ENCODE results near the gene CDKN3. TPM values are rescaled to one million over a fixed set of nuclear protein-coding genes. Genes with fewer than 3 reads are reported as not detected.
"Not testable (repeated sequence)": the region's sequence is repeated elsewhere in the genome, so short reads cannot be mapped to it uniquely, and the experiment has no call there.

The CDKN3 gene
- total RNA-seq, 1 experiment from 2014 or later: 62.5 TPM

DNA sequence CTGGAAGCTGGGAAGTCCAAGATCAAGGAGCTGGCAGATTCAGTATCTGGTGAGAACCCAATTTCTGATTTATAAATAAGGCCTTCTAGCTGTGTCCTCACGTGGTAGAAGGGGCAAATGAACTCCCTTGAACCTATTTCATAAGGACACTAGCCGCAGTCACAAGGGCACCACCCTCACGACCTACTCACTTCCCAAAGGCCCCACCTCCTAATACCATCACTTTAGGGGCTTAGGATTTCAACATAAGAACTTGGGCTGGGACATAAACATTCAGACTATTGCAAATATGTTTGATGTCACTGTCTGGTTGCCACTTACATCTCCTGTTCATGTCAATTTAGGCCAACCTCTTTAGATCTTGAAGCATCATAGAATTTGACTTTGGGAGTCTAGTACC is 55.2 kb downstream of the CDKN3 start (continued):
- no peak for TF ChIP-seq EZH2phosphoT487 (IDR thresholded peaks at IDR 0.05; ENCODE audit: borderline replicate concordance)
- TF ChIP-seq, protein P1, sequence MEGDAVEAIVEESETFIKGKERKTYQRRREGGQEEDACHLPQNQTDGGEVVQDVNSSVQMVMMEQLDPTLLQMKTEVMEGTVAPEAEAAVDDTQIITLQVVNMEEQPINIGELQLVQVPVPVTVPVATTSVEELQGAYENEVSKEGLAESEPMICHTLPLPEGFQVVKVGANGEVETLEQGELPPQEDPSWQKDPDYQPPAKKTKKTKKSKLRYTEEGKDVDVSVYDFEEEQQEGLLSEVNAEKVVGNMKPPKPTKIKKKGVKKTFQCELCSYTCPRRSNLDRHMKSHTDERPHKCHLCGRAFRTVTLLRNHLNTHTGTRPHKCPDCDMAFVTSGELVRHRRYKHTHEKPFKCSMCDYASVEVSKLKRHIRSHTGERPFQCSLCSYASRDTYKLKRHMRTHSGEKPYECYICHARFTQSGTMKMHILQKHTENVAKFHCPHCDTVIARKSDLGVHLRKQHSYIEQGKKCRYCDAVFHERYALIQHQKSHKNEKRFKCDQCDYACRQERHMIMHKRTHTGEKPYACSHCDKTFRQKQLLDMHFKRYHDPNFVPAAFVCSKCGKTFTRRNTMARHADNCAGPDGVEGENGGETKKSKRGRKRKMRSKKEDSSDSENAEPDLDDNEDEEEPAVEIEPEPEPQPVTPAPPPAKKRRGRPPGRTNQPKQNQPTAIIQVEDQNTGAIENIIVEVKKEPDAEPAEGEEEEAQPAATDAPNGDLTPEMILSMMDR (IDR thresholded peaks at IDR 0.05 in 2 of 3, conservative IDR thresholded peaks at IDR 0.05 in 1 of 3; ENCODE audit: borderline replicate concordance in 1 of 3, insufficient read depth in 1 of 3, low read depth in 2 of 3, low read length in 2 of 3): no peak
- TF ChIP-seq EZH2 (IDR thresholded peaks at IDR 0.05): no peak

GRCh38 chr14:54453252-54453651 is 56.4 kb downstream of the CDKN3 start:
- DNase-seq (ENCODE audit: low read depth, low spot score) (no peak), ATAC-seq (no peak)
- ChIA-PET RAD21 (ENCODE audit: low non-redundant PET in 1 of 2, low total read pairs in 2 of 2, uncharacterized antibody in 2 of 2, unreplicated experiment in 2 of 2) (no interaction called here), CTCF (no interaction called here), POLR2A (no interaction called here)
- no peak overlapping the region for H2AFZ ChIP-seq (ENCODE audit: low read depth, low read length, poor library complexity, severe bottlenecking)
- no peak overlapping the region for H3K4me2 ChIP-seq (ENCODE audit: low read length)
- TF ChIP-seq EGR1 (IDR thresholded peaks at IDR 0.05; ENCODE audit: low read depth) (no peak), EZH2 (IDR thresholded peaks at IDR 0.05) (no peak)
- H3K9ac ChIP-seq (ENCODE audit: low read length): no peak overlapping the region
- no peak overlapping the region for H3K27ac ChIP-seq (ENCODE audit: low read depth, low read length)
- H3K36me3 ChIP-seq (ENCODE audit: control insufficient read depth in 1 of 2, insufficient read depth in 2 of 2, low read length in 2 of 2): no peaks in the 10 kb centered on the region
- no TSS peak for BruUV-seq (replicated peaks)
- no peak overlapping the region for H3K4me3 ChIP-seq (replicated peaks in 1 of 2; ENCODE audit: low read depth in 1 of 2, low read length in 2 of 2)
- no peaks in the 10 kb centered on the region for H3K27me3 ChIP-seq (ENCODE audit: insufficient read depth, low read length)
- H3K4me1 ChIP-seq (ENCODE audit: control insufficient read depth in 1 of 2, insufficient read depth in 2 of 2, low read length in 2 of 2): peaks cover 0 to 5% of the 10 kb centered on the region in 2 experiments; a peak in 2 of 4 replicates
- intact Hi-C loops (cut with micrococcal nuclease): no loop called here
- H3K79me2 ChIP-seq (ENCODE audit: insufficient read depth, low read length): no peaks in the 10 kb centered on the region
- no peaks in the 10 kb centered on the region for H4K20me1 ChIP-seq (ENCODE audit: insufficient read depth)
- H3K9me3 ChIP-seq (ENCODE audit: control insufficient read depth in 1 of 2, insufficient read depth in 1 of 2, low read depth in 1 of 2, low read length in 2 of 2): no peaks in the 10 kb centered on the region
- H3K9me2 ChIP-seq (ENCODE audit: insufficient read depth): no peaks in the 10 kb centered on the region

GRCh38 chr14:54453990-54454389 is 57.2 kb downstream of the CDKN3 start:
- H3K27me3 ChIP-seq (ENCODE audit: insufficient read depth, low read length); H3K9ac ChIP-seq (ENCODE audit: low read length); H3K9me3 ChIP-seq (ENCODE audit: control insufficient read depth in 1 of 2, insufficient read depth in 1 of 2, low read depth in 1 of 2, low read length in 2 of 2); RAD21 ChIA-PET (ENCODE audit: low non-redundant PET in 1 of 2, low total read pairs in 2 of 2, uncharacterized antibody in 2 of 2, unreplicated experiment in 2 of 2); H3K4me1 ChIP-seq (ENCODE audit: control insufficient read depth in 1 of 2, insufficient read depth in 2 of 2, low read length in 2 of 2); ATAC-seq; H3K4me3 ChIP-seq (replicated peaks in 1 of 2; ENCODE audit: low read depth in 1 of 2, low read length in 2 of 2); H3K36me3 ChIP-seq (ENCODE audit: control insufficient read depth in 1 of 2, insufficient read depth in 2 of 2, low read length in 2 of 2); intact Hi-C loops (cut with micrococcal nuclease); H4K20me1 ChIP-seq (ENCODE audit: insufficient read depth); H3K79me2 ChIP-seq (ENCODE audit: insufficient read depth, low read length); POLR2A ChIA-PET; CTCF ChIA-PET; H3K9me2 ChIP-seq (ENCODE audit: insufficient read depth); H2AFZ ChIP-seq (ENCODE audit: low read depth, low read length, poor library complexity, severe bottlenecking); BruUV-seq (replicated peaks); DNase-seq (ENCODE audit: low read depth, low spot score); H3K27ac ChIP-seq (ENCODE audit: low read depth, low read length): not testable (repeated sequence)
- TF ChIP-seq EGR1 (IDR thresholded peaks at IDR 0.05; ENCODE audit: low read depth): peak; percentile 42; the same call in 1 of the 2 replicates
- peak overlapping the region; percentile 24; the same call in 1 of the 2 replicates for H3K4me2 ChIP-seq (ENCODE audit: low read length)
